SW 1271 (cell line): Measurements from ENCODE around the gene OSM.

Experiments
- DNase-seq, 2 experiments: peaks; one replicate each; lab custom pipeline; 2025; lab: John Stamatoyannopoulos, UW

The OSM gene

GRCh38 chr22:30297991-30298701, 31.5 kb upstream of the OSM start:
- DNase-seq: no peak

GRCh38 chr22:30297276-30297990, 30.8 kb upstream of the OSM start:
- no peak for DNase-seq

GRCh38 chr22:30296833-30297232, 30.2 kb upstream of the OSM start:
- DNase-seq: no peak

- DNase-seq: no peak
These were observed 29.7 kb upstream of the OSM start for GRCh38 chr22:30296324-30296723.

- DNase-seq: no peak
These were observed 28.9 kb upstream of the OSM start for GRCh38 chr22:30295576-30295975.

- no peak for DNase-seq
These were observed 28.2 kb upstream of the OSM start for GRCh38 chr22:30294830-30295229.

- DNase-seq: no peak
These were observed 27.4 kb upstream of the OSM start for GRCh38 chr22:30294066-30294465.

GRCh38 chr22:30293026-30293425, 26.4 kb upstream of the OSM start:
- DNase-seq: no peak

- DNase-seq: no peak
These were observed 25.7 kb upstream of the OSM start for GRCh38 chr22:30292069-30292970.

- DNase-seq: no peak
These were observed 24.6 kb upstream of the OSM start for GRCh38 chr22:30291058-30291892.

- DNase-seq: peak in 1 of 2 experiments; percentile 25
These were observed 23.8 kb upstream of the OSM start for GRCh38 chr22:30290342-30291057.

GRCh38 chr22:30289980-30290313, 23.3 kb upstream of the OSM start:
- DNase-seq: no peak

GRCh38 chr22:30289141-30289979, 22.7 kb upstream of the OSM start, which contains the start of gene CASTOR1:
Gene CASTOR1, minus strand, starts transcription at chr22:30289505. Its CDS starts 8 bp downstream, at chr22:30289497.
- DNase-seq: peak; percentile 82 to 95

- no peak for DNase-seq
These were observed 21.9 kb upstream of the OSM start for GRCh38 chr22:30288419-30289140.

GRCh38 chr22:30287648-30288418, 21.2 kb upstream of the OSM start:
- DNase-seq: peak; percentile 58 to 70

- no peak for DNase-seq
These were observed 20.4 kb upstream of the OSM start for GRCh38 chr22:30286813-30287647.

GRCh38 chr22:30286331-30286730, 19.7 kb upstream of the OSM start:
- no peak for DNase-seq

- no peak for DNase-seq
These were observed 19.2 kb upstream of the OSM start for GRCh38 chr22:30285846-30286200.
